GM18951 (cell line): ENCODE measurements around the gene NAB2.

Experiments used
- POLR2A ChIP-seq: IDR thresholded peaks from 4 replicates; pipeline ENCODE4 v1.6.1; 2011; ENCODE audit warnings: mild to moderate bottlenecking; ENCODE audit not compliant: insufficient read length, insufficient read depth; ENCODE audit errors: extremely low read depth
- in situ Hi-C: fragments of 300-500 bp; cut with MboI; formaldehyde crosslinking; loops from one replicate; pipeline ENCODE4 v1.12.0; 2022; ENCODE audit warnings: low sequenced_read_pairs, mixed read lengths, inconsistent platforms; ENCODE audit not compliant: unreplicated experiment

The NAB2 gene

GRCh38 chr12:57119294-57120085 lies 30.6 kb downstream of the NAB2 start:
- no peak for TF ChIP-seq POLR2A
- in situ Hi-C loops, result loop anchor here (5.0 to 10.0 kb wide), 2 partner anchors 58 to 115 kb away; partner anchors contain the start of gene ZBTB39

- in situ Hi-C loops, result loop anchor here (5.0 kb wide), 1 partner anchor 57 kb away; no protein-coding TSS in a partner anchor
Measured at GRCh38 chr12:57120718-57121117, 31.8 kb downstream of the NAB2 start.

- TF ChIP-seq POLR2A, result no peak
- in situ Hi-C loops, result loop anchor here (5.0 kb wide), 1 partner anchor 53 kb away; no protein-coding TSS in a partner anchor
Measured at GRCh38 chr12:57123813-57124212, 34.9 kb downstream of the NAB2 start.

GRCh38 chr12:57124261-57124877 lies 35.5 kb downstream of the NAB2 start:
- in situ Hi-C loops, result loop anchor here (5.0 kb wide), 1 partner anchor 53 kb away; no protein-coding TSS in a partner anchor
- no peak for TF ChIP-seq POLR2A

GRCh38 chr12:57126061-57126460 lies 37.1 kb downstream of the NAB2 start:
- in situ Hi-C loops, result no loop called here
- no peak for TF ChIP-seq POLR2A

GRCh38 chr12:57126561-57126960 lies 37.6 kb downstream of the NAB2 start:
- in situ Hi-C loops, result no loop called here
- no peak for TF ChIP-seq POLR2A

- no peak for TF ChIP-seq POLR2A
- in situ Hi-C loops, result no loop called here
Measured at GRCh38 chr12:57127101-57127725, 38.3 kb downstream of the NAB2 start.

GRCh38 chr12:57127726-57128518 lies 39.0 kb downstream of the NAB2 start, which contains the start of gene LRP1:
LRP1 (plus strand) TSS chr12:57128483; CDS start chr12:57128965, 482 bp downstream.
- TF ChIP-seq POLR2A, result no peak
- in situ Hi-C loops, result no loop called here

- in situ Hi-C loops, result no loop called here
Measured at GRCh38 chr12:57128519-57129247, 39.8 kb downstream of the NAB2 start.

GRCh38 chr12:57129321-57129842 lies 40.5 kb downstream of the NAB2 start:
- in situ Hi-C loops, result no loop called here
- no peak for TF ChIP-seq POLR2A

More at GRCh38 chr12:57128519-57129247, 39.8 kb downstream of the NAB2 start:
- TF ChIP-seq POLR2A, result no peak

- in situ Hi-C loops, result no loop called here
Measured at GRCh38 chr12:57129889-57130288, 41.0 kb downstream of the NAB2 start.

GRCh38 chr12:57130941-57131340 lies 42.0 kb downstream of the NAB2 start:
- in situ Hi-C loops, result no loop called here
- TF ChIP-seq POLR2A, result no peak

More at GRCh38 chr12:57129889-57130288, 41.0 kb downstream of the NAB2 start:
- TF ChIP-seq POLR2A, result no peak
